IMR-90 (cell line): ENCODE data around the gene POLR2I.

Experiments
- MXI1 ChIP-seq: IDR thresholded peaks from 2 replicates; pipeline ENCODE4 v1.6.1; 2012; ENCODE audit warnings: low read depth, mild to moderate bottlenecking, low read length, moderate library complexity, borderline replicate concordance
- POLR2A ChIP-seq: IDR thresholded peaks from 2 replicates; pipeline ENCODE4 v1.6.1; 2012; ENCODE audit warnings: mild to moderate bottlenecking, low read depth, low read length
- RFX5 ChIP-seq: IDR thresholded peaks from 2 replicates; pipeline ENCODE4 v1.8.0; 2012; ENCODE audit warnings: low read depth, mild to moderate bottlenecking, low read length, moderate library complexity
- TF ChIP-seq, protein P1 (sequence below): conservative IDR thresholded peaks from 2 replicates; pipeline ENCODE4 v1.5.1; 2012; ENCODE audit warnings: mild to moderate bottlenecking, low read depth, low read length, improper control_type of control experiment

DNA sequence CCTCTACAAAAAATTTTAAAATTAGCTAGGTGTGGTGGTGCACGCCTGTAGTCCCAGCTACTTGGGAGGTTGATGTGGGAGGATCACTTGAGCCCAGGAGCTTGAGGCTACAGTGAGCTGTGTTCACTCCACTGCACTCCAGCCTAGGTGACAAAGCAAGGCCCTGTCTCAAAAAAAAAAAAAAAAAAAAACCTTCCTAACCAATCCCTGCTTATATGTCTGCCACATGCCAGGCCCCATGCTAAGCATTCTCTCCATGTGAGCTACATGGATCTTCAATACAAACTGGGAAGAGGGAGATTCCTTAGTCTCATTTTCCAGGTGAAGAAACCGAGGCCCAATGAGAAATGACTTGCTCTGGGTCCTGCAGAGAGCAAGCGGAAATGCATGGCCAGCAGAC, 6.0 kb downstream of the POLR2I start:
- TF ChIP-seq POLR2A, result no peak
- TF ChIP-seq, protein P1, sequence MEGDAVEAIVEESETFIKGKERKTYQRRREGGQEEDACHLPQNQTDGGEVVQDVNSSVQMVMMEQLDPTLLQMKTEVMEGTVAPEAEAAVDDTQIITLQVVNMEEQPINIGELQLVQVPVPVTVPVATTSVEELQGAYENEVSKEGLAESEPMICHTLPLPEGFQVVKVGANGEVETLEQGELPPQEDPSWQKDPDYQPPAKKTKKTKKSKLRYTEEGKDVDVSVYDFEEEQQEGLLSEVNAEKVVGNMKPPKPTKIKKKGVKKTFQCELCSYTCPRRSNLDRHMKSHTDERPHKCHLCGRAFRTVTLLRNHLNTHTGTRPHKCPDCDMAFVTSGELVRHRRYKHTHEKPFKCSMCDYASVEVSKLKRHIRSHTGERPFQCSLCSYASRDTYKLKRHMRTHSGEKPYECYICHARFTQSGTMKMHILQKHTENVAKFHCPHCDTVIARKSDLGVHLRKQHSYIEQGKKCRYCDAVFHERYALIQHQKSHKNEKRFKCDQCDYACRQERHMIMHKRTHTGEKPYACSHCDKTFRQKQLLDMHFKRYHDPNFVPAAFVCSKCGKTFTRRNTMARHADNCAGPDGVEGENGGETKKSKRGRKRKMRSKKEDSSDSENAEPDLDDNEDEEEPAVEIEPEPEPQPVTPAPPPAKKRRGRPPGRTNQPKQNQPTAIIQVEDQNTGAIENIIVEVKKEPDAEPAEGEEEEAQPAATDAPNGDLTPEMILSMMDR, result no peak
- TF ChIP-seq MXI1, result no peak
- TF ChIP-seq RFX5, result no peak
